CD4-positive, alpha-beta T cell treated with Interleukin-4 for 1 hour (primary cell): ENCODE measurements around the gene GRK6.
"Not testable (repeated sequence)": the region's sequence is repeated elsewhere in the genome, so short reads cannot be mapped to it uniquely, and the experiment has no call there.

Experiments
- DNase-seq, 2 donors: peaks; one replicate each; pipeline ENCODE4 v3.0.0-alpha.2; 2020 to 2022

GRK6 gene

DNA sequence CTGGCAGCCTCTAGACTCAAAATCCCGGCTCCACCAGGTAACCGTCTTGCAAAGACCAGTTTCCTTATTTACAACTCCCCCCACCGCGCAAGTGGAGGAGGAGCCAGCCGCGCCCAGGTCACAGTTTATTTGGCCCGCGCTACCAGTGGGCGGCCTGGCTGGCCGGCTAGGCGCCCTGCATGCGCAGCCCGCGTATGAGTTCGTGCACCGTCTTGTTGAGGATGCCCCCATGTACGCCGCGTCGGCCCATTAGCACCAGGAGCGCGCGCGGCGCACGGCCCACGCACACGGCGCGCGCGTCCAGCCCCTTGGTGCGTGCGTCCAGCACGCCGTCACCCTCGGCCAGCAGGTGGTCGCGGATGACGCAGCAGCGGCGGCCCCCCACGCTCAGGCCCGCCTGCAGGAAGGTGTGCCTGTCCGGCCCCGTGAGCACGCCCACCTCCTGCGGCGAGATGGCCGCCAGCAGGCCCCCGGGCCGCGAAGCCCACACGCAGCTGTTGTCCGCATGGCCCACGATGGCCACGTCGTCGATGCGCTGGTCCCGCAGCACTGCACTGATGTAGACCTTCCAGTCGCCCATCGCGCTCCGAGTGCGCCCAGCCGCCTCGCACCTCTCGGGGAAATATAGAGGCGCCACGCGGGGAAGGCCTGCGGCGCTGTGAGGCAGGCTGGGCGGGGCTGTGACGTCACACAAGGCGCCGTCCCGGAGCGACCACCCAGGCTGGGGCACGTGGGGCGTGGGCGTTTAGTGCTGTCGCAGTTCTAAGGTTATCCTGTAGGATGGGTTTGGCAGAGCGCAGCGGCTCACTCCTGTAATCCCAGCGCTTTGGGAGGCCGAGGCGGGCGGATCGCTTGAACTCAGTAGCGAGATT lies 26.2 kb upstream of the GRK6 start, which contains the start of gene PFN3:
Gene PFN3 (minus strand): TSS at position 665 of the 872 bp plus-strand sequence. CDS start 85 bp downstream, at position 580.
- no peak for DNase-seq

DNA sequence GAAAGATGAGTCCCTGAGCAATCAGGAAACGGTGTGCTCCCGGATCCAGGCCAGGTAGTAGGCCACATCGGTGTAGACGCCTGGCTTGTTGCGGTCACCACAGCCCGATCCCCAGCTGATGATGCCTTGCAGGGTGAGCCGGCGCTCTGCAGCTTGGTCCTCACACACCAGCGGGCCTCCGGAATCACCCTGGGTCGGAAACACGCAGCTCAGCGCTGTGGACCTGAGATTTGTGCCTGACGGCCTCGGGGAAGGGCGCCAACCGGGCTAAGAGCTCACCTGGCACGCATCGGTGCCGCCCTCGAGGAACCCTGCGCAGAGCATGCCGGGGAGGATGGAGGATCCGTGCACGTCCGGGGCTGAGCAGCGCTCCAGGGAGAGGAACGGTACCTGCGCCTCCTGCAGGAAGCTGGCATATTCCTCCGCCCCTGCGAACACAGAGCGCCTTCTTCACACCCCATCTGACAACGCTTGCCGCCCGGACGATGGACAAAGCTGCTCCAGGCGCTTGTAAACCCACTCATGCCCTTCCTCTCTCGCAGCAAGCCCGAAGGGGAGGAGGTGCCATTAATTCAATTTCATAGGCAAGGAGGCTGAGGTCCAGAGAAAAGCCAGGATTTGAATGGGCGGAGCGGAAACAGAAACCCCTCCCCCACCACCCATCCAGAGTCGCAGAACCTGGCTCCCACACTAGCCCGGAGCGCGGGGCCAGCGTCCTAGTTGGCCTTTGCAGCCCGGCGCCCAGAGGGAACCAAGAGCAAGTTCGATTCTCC lies 24.0 kb upstream of the GRK6 start:
- peak; percentile 68 to 74 for DNase-seq

DNA sequence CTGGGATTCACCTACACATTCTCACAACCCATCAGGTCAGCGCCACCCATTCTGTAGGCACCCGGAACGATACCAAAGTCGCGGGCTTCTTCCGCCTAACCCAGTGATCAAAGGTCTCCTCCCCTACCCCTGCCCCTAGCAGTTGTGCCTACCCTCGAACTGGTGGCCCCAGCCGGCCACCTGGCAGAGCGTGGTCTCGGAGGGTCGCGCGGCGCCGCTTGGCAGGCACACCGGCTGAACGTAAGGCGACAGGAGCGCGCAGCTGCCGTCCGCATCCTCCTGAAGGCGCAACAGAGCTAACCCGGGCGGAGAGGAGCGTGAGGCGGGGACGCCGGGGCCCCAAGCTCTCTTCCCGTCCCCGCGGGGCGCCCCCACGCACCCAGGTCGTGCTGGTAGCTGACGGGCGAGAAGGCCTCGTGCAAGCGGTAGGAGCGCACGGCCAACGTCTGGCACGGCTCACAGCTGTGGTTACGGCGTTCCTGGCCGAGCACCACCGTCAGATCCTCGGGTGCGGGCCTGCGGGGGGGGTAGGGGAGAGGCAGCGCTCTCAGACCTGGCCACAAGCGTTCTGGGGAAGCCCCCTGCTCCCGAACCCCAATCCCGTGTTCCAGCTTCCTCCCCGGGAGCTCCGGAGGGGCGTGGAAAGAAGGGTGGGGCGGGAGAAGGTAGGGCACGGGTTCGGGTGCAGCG lies 23.2 kb upstream of the GRK6 start:
- DNase-seq = peak; percentile 59 to 64

DNA sequence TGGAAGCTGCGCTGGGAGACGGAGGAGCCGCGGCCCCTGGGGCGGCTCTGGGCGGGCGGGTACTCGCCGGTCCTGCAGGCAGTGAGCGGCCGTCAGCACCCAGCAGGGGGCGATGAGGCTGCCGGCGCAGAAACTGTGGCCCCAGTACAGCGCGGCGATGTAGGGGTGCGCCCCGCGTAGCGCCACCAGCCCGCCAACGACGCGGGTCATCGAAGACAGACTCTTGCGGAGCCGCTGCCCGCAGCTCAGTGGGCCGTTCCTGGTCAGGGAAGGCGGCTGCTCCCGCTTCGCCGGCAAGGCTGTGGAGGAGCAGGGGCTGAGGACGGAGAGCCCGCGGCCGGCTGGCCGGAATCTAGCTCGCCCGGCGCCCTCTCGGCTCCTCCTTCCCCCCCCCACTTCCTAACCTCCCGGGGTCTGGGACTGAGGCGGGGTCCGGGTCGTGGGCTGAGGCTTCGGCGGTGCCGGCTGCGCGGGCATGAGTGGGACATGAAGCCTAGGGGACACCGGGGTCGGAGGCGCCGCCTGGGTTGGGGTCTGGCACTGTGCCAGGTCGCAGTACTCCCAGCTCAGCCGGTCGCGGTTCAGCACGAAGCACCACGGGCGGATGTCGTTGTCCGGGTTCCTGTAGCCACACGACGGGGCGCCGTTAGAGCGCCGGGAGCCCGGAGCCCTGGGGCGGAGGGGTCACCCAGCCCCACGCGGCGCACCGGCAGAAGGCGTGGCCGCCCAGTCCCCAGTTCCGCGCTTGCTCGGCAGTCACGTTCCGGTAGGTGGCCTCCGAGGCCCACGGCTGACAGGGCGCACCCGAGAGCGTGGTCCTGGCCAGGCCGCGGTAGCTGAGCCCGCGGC lies 22.5 kb upstream of the GRK6 start:
- DNase-seq = peak; percentile 90 to 91

DNA sequence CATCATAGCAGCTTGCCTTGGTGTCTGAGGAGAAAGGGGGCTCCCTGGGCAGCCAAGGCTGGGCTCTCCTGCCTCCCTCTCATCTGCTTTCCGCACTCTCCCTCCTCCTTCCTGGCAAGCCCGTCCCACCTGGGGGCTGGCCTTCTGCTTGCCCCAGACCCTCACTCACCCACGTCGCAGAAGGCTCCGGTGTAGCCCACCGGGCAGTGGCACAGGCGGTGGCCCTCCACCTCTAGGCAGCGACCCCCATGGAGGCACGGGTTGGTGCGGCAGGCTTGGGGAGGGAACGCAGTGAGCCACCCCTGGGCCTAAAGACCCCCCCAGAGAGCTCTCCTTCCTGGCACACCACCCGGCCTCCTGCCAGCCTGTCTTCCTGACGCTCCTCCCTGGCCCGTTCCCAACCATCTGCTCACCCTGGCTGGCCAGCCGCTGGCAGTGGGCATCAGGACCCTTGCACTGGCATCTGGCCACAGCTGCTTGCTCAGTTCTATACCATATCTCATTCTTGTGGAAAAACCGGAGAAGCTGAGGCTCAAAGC lies 21.8 kb upstream of the GRK6 start:
- no peak for DNase-seq

DNA sequence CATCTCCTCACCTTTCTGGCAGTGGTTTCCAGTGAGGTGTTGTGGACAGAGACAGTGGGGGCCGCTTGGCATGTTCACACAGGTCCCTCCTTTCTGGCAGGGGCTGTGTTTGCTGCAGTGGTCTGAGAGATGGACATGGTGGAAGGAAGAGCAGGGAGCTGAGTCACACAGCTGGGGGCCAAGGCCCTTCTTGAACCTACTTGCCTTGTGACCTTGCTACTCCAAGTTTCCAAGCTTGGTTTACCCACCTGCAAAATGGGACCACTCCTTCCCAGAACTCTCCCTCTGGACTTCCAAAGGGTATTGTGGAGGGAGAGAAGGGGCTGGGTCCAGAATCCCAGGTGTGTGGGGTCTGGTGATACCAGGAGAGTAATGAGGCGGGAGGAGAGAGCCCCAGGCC lies 21.2 kb upstream of the GRK6 start:
- no peak for DNase-seq

DNA sequence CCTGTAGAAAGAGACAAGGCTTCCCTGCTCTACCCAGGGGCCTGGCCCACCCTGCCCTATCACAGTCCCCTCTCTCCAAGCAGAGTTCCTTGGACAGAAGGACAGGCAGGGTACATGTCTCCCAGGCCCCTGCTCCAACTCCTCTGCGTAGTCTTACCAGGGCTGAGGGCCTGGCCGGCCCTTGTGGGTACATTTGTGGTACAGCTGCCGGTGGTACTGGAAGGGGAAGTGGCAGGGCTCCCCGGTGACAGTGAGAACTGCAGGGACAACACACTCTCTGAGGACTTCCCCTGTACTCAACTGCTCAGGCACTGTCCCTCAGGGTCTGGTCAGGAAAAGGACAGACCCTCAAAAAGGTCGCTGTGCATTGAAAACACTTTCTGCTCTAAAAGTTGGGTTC lies 20.7 kb upstream of the GRK6 start:
- peak in 1 of 2 donors; percentile 73 for DNase-seq

DNA sequence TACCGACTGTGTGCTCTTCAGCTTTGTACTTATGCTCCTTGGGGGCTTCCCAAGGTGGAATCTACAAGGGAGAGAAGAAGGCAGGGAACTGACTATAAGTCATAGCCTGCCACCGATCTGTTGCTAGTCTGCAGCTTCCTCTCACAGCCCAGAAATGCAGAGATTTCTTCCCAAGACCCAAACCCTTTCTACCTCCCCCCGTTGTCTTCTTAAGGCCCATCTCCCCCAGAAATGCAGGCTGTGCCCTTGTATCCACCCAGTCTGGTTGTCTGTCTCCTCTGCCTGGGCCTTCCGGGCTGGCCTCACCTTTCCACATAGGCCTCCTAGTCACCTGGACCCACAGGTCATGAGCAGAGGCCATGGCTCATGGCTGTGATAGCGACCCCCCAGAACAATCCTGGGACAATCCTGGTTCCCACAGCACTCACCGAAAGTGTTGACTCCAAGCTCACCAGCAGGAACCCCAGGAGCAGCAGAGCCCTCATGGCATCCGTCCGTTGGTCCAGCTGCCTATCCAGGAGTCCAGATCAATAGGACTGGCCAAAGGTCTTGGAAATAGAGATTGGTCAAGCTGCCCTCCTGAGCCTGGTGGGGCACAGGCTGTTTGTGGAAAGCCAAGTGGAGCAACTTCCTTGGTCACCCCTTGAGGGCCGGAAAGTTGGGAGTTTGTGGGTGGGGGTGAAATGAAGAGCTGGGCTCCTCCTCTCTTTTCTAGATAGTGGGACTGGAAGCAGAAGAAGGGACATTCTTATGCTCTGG lies 17.3 kb upstream of the GRK6 start, which contains the start of gene F12:
Gene F12 (minus strand): TSS at position 522 of the 759 bp plus-strand sequence. CDS start 37 bp downstream, at position 485.
- DNase-seq = no peak

DNA sequence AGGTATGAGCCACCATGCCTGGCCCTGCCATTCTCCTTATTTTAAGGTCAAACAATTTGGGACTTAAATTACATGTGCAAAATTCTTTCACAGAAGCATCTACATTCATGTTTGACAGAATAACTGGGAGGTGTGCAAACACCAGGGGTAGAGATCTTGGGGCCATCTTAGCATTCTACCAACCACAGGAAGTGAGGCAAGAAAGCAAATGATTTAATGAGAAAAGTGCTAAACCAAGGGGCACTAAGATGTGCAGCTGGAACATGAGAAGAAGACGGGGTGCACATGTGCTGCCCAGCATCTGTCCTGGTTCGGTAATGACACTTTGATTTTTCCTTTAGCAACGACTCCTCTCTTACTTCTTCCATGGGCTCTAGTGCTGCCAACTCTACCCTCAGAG lies 15.9 kb upstream of the GRK6 start:
- no peak for DNase-seq

DNA sequence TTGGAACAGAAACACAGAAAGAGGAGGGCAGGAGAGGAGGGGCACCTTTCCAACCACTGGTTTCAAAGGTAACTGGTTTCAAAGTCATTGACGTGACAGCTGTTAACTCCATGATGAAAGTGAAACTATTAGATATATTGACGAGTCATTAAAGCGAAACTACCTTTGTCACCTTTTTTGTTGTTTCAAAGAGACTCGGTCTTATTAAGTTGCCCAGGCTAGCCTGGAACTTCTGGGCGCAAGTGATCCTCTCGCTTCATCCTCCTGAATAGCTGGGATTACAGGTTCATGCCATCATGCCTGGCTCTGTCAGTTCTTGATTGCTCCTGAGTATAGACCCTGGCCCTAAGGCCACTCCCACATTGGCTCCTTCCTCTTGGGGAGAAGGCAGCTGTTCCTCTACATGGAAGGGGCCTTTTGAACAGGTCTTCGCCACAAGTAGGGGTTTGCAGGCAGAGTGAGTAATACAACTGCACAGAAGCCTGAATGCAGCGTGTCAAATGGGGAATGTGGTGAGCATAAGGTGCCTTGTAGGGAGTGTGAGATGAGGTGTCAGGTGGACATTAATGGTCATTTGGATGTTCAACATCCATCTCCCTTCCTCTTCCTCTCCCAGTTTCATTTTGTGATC lies 13.8 kb upstream of the GRK6 start:
- peak in 1 of 2 donors; percentile 81 for DNase-seq

DNA sequence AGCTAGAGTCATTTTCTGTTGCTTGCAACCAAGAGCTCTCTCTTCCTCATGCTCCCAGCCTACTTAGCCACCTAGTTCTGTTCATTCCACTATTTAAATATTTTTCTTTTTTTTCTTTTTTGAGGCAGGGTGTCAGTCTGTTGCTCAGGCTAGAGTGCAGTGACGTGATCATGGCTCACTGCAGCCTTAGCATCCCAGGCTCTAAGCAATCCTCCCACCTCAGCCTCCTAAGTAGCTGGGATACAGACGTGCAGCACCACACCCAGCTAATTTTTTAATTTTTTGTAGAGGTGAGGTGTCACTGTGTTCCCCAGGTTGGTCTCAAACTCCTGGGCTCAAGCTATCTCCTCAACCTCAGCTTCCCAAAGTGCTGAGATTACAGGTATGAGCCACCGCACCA lies 12.0 kb upstream of the GRK6 start:
- no peak for DNase-seq

DNA sequence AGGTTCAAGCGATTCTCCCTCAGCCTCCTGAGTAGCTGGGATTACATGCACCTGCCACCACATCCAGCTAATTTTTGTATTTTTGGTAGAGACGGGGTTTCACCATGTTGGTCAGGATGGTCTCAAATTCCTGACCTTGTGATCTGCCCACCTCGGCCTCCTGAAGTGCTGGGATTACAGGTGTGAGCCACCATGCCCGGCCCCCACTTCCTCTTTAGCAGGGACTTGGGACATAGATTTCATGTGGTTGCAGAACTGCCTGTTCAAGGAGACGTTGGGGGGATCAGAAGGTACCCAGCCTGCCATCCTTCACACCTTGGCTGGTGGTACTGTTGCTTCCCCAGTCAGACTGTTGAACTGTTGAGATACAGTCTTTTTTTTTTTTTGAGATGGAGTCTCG lies 9.4 kb upstream of the GRK6 start:
- not testable (repeated sequence) for DNase-seq

DNA sequence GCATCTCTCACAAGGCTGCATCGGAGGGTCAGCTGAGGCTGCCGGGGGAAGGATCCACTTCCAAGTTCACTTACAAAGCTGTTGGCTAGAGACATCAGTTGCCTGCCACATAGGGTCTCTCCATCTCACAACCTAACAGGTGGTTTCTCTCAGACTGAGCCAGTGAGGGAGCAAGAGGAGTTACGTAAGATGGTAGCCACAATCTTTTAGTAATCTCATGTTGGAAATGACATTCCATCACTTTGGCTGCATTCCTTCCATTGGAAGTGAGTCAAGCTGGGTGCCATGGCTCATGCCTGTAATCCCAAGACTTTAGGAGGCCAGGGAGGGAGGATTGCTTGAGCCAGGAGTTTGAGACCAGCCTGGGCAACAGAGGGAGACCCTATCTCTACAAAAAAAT lies 7.4 kb upstream of the GRK6 start:
- DNase-seq = no peak

DNA sequence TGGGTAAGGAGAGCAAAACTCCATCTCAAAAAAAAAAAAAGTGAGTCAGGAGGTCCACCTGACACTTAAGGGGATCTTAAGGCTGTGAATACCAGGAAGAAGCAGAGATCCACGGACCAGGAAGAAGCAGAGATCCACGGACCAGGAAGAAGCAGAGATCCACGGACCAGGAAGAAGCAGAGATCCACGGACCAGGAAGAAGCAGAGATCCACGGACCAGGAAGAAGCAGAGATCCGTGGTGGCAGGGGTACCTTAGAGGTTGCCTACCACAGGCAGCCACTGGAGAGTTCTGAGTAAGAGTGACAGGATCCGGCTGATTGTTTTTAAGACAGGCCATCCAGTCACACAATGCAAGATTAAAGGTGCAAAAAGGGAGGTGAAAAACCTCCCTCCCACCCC lies 6.0 kb upstream of the GRK6 start:
- DNase-seq = not testable (repeated sequence)

DNA sequence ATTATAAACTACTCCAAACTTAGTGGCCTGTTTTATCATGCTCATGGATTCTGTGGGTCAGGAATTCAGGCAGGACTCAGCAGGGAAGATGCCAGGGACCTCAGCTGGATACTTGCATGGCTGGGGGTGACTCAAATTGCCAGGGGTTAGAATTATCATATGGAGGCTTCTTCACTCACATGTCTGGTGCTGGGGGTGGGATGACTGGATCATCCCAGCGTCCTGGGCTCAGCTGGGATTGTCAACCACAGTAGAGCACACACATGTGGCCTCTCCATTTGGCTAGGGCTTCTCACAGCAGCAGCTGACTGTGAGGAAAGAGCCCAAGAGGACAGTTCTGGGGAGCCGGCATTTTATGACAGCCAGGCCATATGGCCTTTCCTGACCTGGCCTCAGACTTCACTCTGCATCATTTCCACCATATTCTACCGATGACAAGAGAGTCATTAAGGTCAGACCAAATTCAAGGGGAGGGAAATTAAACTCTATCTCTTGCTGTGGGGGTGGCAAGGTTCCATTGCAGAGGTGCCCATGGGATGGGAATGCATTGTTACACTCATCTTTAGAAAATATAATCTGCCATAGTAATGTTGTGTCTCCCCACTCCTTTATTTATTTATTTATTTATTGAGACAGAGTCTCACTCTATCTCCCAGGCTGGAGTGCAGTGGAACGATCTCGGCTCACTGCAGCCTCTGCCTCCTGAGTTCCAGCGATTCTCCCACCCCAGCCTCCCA lies 5.2 kb upstream of the GRK6 start:
- DNase-seq = no peak

DNA sequence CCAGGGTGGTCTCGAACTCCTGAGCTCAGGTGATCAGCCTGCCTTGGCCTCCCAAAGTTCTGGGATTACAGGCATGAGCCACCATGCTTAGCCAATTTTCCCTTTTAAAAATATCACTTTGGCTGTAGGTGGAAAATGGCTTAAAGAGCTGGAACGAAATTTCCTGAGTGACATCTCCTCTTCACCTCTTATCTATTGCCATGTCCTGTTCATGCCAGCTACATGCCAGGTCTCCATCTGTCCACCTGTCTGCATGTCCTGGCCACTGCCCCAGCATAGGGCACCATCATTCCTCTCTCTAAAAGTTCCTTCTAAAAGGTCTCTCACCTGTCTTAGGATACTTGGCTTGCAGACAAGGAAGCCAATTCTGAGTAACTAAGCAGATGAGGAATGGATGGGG lies 2.8 kb upstream of the GRK6 start:
- no peak for DNase-seq

DNA sequence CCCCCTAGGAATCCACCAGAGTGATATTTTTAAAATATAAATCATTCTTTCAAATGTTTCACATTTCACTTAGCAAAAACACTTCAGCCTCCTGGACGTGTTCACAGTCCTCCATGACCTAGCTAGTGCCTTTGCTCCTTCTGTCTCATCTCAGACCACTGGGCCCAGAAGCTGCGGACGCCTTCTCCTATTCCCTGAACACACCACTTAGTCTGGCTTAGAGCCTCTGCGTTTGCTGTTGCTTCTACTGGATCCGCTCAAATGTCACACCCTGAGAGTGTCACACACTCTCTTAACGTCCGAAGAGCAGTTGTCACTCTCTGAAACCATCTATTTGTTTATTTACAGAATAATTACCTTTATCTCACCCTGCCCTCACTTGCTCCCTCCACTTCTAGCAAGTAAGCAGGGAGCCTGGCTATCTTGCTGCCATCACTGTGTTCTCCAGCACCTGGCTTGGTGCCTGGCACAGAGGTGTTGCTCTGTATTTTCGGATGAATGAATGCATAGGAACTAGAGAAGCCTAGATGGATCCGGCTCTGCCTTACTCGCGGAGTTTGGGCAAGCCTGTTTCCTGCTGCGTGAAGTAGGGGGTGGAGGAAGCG lies 1.2 kb upstream of the GRK6 start:
- no peak for DNase-seq

DNA sequence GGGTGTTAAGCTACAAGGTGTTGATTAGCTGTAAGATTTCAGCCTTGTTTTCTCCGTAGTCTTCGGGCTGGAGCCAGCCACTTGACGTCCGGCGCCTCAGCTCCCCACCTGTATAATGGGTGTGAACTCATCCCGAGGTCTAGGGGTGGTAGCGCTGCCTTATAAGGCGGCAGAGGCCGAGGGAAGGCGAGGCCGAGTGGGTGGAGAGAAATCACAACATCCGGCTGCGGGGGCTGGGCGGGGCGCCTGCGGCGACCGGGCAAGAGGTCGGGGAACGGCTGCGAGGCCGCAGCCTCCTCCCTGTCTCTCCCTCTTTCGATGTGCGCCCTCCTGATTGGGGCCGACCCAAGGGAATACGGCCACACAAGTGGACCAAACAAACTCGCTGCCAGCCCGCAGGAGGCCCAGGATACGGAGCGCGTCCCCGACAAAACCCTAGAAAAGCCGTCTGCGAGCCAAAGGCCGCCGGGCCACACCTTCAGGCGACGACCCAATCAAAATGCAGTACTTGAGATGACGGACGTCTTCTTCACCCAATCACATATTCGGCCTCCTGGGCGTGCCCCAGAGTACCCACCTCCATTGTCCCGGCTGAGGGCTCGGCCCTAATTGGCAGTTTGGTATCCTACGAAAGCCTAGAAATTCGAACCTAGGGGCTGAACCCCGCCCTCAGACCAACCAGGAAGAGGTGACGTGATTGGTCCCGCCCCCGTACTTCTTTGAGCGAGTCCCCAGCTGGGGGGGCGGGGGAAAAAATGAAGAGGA lies 493 bp upstream of the GRK6 start:
- peak; percentile 100 for DNase-seq
